HepG2 (cell line): ENCODE measurements around the gene RNF213.

Source experiments
- AHR ChIP-seq: IDR thresholded peaks from 2 replicates; pipeline ENCODE4 v1.6.1; 2018; ENCODE audit warnings: missing genetic modification reagents, missing compliant biosample characterization
- CBX1 ChIP-seq: IDR thresholded peaks from one replicate; pipeline ENCODE4 v1.6.1; 2016; ENCODE audit warnings: antibody characterized with exemption, low read depth
- CTCF ChIP-seq: sonication (generic); formaldehyde crosslinking; IDR thresholded peaks from 2 replicates; pipeline ENCODE4 v1.5.0; 2020; ENCODE audit warnings: mild to moderate bottlenecking, missing genetic modification reagents, moderate library complexity
- GATAD1 ChIP-seq: IDR thresholded peaks from 2 replicates; pipeline ENCODE4 v1.6.1; 2016; ENCODE audit warnings: missing genetic modification reagents, missing compliant biosample characterization
- NR2F6 ChIP-seq, 2 experiments: IDR thresholded peaks; 2 replicates each; pipeline ENCODE4 v1.6.1; 2016; ENCODE audit warnings: antibody characterized with exemption in 1 of 2, mild to moderate bottlenecking in 1 of 2
- SMAD1 ChIP-seq: sonication (generic); formaldehyde crosslinking; IDR thresholded peaks from 2 replicates; pipeline ENCODE4 v1.4.0; 2020; ENCODE audit warnings: missing genetic modification reagents, low read depth, mild to moderate bottlenecking, borderline replicate concordance
- ZBTB33 ChIP-seq: sonication (generic); formaldehyde crosslinking; IDR thresholded peaks from 2 replicates; pipeline ENCODE4 v1.4.0; 2020; ENCODE audit warnings: missing genetic modification reagents
- TF ChIP-seq, protein P1 (sequence below), 2 experiments: IDR thresholded peaks; 2 replicates each; pipeline ENCODE4 v1.6.1; 2011 to 2012; ENCODE audit warnings: low read length in 2 of 2, borderline replicate concordance in 1 of 2, low read depth in 1 of 2, mild to moderate bottlenecking in 1 of 2, moderate library complexity in 1 of 2

DNA sequence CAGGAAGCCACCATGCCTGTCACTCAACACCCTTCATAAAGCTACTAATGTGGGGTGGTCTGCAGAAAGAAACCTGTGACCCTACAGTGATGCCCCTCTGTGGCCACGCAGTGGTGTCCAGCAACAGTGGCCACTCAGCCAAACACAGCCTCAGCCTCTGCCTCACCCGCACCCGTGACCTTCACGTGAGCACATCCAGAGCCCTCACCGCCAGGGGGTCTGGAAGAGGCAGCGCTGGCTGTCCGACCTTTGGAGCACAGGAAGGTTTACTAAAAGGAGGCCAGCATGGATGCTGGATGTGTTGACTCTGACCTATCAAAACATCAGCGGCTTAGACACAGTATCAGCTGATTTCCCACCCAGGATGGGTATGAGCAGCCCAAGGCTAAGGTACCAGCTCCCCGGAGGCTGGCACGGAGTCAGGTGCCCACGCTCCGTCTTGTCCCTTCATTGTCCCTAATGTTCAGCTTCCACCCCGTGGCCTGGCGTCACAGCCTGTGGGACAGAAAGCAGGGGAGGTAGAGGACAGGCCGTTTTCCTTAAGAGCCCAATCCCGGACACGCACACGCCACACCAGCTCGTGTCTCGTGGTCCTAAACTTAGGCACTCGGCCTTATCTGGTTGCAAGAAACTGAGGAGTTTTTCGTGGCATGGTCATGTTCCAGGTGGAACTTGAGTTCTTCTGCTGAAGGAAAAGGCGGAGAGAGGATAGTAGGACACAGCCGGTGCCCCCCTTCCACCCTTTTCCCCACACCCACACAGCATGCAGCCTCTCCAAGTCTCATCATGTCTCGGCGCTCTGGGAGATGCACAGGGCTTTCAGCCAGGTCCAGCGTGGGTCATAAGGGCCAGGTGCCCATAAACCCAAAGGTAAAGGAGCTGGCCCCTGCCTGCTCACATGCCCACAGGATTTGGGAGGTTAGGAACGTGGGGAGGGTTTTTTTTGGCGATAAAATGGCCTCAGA, 104.6 kb downstream of the RNF213 start:
- TF ChIP-seq CBX1: no peak
- TF ChIP-seq ZBTB33 (CRISPR knock-in tag): no peak
- no peak for TF ChIP-seq SMAD1
- no peak for TF ChIP-seq NR2F6 (IDR thresholded peaks at IDR 0.05)
- TF ChIP-seq NR2F6 (CRISPR knock-in tag; IDR thresholded peaks at IDR 0.05): no peak
- TF ChIP-seq, protein P1, sequence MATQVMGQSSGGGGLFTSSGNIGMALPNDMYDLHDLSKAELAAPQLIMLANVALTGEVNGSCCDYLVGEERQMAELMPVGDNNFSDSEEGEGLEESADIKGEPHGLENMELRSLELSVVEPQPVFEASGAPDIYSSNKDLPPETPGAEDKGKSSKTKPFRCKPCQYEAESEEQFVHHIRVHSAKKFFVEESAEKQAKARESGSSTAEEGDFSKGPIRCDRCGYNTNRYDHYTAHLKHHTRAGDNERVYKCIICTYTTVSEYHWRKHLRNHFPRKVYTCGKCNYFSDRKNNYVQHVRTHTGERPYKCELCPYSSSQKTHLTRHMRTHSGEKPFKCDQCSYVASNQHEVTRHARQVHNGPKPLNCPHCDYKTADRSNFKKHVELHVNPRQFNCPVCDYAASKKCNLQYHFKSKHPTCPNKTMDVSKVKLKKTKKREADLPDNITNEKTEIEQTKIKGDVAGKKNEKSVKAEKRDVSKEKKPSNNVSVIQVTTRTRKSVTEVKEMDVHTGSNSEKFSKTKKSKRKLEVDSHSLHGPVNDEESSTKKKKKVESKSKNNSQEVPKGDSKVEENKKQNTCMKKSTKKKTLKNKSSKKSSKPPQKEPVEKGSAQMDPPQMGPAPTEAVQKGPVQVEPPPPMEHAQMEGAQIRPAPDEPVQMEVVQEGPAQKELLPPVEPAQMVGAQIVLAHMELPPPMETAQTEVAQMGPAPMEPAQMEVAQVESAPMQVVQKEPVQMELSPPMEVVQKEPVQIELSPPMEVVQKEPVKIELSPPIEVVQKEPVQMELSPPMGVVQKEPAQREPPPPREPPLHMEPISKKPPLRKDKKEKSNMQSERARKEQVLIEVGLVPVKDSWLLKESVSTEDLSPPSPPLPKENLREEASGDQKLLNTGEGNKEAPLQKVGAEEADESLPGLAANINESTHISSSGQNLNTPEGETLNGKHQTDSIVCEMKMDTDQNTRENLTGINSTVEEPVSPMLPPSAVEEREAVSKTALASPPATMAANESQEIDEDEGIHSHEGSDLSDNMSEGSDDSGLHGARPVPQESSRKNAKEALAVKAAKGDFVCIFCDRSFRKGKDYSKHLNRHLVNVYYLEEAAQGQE (IDR thresholded peaks at IDR 0.05; ENCODE audit: borderline replicate concordance in 1 of 2, low read depth in 1 of 2, low read length in 2 of 2): no peak
- TF ChIP-seq GATAD1 (CRISPR knock-in tag): no peak
- TF ChIP-seq CTCF (CRISPR knock-in tag): no peak
- no peak for TF ChIP-seq AHR (CRISPR knock-in tag)
